HUDEP-2 (cell line): ENCODE measurements around the gene KAT7.

Experiments
- DNase-seq, 76 experiments: peaks; one replicate each; lab custom pipeline; 2025; ENCODE audit not compliant: unreplicated experiment in 76 of 76; lab: John Stamatoyannopoulos, UW

Gene KAT7

DNA sequence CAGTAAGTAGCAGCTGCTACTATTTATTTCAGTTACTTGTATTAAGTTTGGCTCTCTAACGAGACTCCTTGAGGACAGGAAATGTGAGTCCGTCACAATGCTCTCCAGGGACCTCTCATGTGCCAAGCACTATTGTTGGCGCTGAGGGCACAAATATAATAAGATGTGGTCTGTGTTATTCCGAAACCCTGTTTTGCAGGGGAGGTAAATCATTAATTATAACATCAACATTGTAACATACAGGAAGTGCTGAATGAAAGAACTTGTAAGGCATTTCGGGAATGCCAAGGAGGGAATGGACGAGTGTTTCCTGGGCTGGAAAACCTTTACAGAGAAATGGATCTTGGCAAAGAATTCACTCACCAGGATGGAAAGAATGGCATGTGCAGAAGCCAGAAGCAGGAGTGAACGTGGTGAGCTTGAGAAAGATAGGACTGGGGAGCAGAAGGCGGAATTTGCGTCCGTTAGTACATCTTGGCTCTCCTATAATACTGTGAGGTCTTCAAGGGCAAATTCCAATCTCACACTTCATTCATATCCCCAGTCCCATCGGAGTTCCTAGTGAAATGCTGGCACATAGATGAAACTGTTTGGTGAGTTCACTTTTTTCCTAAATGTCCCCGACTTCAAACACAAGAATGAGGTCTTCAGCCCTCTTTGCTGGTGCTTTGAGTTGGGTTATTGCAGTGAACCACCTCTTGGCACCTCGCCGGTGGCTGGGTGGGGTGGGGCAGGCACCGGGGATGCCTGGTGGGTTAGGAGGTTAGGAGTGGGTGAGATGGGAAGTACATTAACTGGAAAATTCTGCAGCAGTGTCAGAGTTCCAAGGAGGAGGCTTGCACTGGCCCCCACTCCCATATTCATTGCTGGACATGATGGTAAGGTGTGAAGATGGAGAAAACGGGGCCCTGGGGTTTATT lies 47.9 kb downstream of the KAT7 start:
- DNase-seq, result no peak

DNA sequence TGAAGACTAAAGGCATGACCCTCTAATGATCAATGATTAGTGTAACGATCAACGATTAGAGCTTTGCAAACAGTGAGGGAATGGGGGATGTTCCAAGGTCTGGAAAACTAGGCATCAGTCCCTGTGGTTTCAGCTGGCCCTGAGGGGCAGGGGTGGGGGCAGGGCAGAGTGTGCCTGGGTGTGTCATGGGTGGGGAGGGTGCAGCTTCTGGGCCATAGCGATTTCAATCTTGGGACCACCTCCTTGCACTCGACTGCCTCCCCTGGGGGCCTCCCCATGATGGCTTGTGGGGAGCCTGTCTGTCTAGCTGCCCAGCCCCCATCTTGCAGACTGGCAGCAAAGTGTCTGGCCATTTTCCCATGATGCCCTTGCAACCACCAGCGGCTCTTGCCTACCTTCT lies 51.0 kb downstream of the KAT7 start:
- peak in 4 of 76 experiments; percentile 10 to 27 (median 17) for DNase-seq

DNA sequence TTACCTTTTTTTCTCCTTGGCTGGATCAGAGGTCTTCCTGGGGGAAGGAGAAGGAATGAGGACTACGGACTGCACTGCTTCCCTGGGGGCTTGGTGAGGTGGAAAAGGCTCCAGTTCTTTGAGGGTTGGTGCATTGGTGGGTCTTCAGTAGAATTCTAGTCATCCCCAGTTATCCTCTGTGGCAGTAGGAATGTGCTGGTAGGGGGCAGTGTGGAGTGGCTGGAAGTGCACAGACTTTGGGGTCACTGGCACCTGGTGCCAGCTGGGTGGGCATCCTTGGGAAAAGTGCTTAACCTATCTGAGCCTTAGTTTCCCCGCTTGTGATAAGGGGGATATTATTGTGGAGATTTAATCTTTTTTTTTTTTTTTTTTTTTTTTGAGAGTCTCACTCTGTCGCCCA lies 53.1 kb downstream of the KAT7 start:
- DNase-seq, result no peak

DNA sequence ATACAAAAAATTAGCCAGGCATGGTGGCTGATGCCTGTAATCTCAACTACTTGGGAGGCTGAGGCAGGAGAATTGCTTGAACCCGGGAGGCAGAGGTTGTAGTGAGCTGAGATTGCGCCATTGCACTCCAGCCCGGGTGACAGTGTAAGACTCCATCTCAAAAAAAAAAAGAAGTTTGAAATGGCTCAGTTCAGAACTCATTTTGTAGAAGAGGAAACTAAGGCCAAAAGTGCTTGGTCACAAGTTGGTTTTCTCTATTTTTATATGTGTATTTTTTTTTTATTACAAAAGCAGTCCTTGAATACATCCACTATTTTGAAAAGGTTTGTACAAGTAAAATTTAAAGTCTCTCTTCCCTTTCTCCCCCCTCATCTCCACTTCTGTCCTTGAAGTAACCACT lies 53.9 kb downstream of the KAT7 start:
- no peak for DNase-seq

DNA sequence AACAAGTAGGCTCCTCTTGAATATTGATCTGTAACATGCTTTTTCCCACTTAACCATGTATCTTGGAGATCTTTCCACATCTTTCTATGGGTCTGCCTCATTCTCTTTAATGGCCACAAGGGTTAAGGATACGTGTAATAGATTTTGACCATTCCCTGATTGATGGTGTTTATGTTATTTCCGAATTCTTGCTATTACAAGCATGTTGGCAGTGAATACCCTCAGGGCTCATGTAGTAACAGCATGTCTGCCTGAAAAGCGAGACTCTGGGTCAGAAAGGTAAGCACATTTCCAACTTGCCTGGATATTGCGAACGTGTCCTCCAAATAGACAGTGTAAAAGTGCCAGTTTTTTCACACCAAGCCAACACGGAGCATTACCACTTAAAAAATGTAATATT lies 54.4 kb downstream of the KAT7 start:
- DNase-seq, result no peak

DNA sequence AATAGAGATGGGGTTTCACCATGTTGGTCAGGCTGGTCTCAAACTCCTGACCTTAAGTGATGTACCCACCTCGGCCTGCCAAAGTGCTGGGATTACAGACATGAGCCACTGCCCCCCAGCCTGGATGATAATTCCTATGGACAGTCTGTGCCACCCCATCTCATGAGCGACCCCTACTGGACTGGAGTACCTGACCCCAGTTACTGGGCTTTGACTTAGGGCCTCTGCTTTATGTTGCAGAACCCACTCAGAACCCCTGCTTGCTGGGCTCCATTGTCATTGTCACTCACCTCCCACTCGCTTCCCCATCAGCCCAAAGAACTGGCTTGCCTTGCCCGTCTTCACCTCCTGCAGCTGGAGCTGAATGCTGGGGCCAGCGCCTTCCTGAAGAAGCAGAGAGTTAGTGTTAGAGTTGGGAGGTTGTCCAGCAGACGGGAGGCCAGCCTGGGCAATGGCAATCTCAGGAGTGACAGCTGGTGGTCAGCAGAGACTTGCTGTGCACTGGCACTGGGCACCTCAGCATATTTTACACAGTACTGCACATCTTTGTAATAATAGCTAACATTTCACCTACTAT lies 55.4 kb downstream of the KAT7 start:
- peak in 44 of 76 experiments; percentile 3 to 65 (median 32) for DNase-seq

DNA sequence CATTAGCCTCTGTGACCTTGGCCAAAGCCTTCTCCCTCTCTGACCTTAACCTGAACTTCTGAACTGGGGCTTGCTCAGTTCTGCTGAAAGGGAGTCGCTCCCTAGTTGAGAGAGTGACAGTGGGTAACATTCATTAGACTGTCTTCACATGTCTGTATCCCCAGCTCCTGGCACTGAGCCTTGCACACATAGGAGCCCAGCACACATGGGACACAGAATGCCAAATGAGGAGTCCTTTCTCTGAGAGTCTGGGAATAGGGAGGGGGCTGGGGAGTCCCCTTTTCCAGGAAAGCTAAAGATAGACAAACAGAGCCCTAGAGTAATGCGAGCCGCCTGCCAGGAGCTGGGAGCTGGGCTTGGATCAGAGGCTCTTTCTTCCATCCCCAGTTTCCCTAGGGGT lies 56.8 kb downstream of the KAT7 start:
- no peak for DNase-seq

DNA sequence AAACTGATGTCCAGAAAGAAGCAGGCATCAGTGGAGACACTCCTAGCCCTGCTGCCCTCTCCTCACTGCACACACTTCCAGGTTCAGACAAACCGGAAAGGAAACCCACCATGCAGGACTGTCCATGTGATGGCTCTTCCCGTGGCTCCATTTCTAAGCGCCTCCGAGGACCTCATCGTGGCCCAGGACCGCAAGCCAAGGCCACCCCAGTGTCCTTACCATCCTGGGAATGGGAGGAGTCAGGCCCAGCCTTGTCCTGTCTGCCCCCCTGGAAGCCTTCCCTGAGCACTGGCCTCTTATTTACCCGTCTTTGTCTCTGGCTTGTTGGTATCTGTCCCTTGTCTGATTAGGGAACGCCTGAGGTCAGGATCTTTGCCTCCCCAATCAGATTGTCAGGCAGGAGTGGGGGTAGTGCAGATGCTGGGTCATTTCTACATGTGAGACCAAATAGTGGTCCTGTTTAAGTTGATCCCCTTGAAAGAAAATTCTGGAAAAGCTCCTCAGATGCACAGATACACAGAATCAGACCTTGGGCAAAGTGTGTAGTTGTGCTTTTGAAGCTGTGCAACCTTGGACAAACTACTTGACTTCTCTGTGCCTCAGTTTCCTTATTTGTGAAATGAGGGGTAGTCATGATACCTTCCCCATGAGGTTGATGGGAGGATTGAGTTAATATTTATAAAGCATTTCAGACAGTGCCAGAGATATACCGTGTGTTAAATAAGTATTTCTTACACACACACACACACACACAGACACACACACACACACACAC lies 58.6 kb downstream of the KAT7 start:
- peak in 1 of 76 experiments; percentile 12 for DNase-seq

DNA sequence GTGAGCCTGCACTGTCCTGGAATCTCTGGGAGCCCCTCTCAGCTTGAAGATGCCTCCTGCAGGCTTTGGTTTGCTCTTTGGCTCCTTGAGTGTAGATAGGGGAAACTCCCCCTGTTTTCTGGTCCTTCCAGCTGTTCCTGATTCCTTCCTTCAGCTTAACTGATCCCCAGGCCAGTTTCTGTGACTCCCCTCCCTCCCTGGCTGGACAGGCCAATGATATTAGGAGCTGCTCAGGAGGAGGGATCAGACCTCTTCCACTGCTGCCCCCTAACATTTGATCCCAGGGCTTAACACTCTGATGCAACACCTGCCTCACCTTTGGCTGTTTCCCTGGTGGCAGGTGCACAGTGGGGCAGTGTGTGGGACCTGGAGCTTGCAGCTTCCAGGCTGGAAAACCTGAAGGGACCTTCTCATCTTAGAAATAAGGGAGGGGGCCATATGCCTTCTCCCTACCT lies 59.6 kb downstream of the KAT7 start, which contains the start of gene TAC4:
TSS of gene TAC4 (minus strand) at position 51 of the 455 bp plus-strand sequence. CDS start 52 bp downstream, outside the sequence.
- DNase-seq, result no peak

DNA sequence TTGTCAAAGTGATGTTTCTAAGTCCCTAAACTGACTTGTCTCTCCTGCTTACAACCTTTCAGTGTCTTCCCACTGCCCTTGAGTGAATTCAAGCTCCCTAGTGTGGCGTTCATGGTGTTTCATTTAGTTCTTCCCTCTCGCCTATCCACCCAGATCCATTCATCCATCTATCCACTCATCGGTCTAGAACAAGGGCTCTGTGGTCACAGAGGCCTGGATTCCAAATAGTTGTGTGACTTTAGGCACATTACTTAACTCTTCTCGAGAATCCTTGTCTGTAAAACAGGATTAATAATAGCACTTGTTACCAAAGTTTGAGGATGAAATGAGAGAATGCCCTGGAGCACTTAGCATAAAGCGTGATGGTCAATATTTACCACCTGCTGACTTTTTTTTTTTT lies 60.3 kb downstream of the KAT7 start:
- no peak for DNase-seq

DNA sequence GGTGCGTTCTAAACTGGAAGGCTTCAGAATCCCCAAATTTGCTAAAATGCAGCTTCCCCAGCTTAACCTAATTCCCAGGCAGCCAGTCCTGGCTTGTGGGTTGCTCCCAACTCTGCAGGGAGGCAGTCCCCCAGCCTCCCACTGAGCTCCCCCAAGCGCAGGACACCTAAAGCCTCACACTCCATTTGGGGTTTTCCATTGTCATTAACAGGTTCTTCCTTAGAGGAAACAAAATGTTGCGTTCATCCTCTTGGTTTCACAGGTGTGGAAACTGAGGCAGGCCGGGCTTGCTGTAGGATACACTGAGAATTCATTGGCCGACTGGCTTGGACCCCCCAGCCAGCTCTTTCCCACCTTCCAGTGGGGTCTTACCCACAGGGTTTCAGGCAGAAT lies 61.7 kb downstream of the KAT7 start:
- DNase-seq, result no peak

DNA sequence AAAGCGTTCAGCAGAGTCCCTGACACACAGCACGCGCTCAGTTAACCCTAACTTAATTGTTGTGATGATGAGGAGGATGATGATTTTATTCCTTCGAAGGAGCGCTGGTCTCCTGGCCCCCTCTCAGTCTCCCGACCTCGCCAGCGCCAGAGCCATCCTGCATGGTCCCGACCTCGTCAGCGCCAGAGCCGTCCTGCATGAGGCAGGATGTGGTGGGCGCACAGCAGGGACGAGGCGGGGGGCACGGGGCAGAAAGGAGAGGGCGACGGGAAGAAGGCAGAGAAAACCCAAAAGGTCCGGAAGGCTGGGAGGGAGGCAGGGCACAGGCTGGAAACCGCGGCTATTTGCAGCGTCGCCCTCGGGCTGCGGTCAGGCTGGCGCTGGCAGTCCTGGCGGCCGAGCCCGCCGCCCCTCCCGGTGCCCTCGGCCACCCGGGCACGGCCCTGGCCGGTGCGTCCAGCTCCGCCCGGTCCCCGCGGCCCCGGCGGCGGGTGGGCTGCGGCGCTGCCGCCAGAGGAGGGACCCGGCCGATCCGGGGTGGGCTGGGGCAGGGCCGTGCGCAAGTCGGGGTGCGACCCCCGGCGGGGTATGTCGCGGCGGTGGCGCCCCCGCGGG lies 62.4 kb downstream of the KAT7 start:
- no peak for DNase-seq

DNA sequence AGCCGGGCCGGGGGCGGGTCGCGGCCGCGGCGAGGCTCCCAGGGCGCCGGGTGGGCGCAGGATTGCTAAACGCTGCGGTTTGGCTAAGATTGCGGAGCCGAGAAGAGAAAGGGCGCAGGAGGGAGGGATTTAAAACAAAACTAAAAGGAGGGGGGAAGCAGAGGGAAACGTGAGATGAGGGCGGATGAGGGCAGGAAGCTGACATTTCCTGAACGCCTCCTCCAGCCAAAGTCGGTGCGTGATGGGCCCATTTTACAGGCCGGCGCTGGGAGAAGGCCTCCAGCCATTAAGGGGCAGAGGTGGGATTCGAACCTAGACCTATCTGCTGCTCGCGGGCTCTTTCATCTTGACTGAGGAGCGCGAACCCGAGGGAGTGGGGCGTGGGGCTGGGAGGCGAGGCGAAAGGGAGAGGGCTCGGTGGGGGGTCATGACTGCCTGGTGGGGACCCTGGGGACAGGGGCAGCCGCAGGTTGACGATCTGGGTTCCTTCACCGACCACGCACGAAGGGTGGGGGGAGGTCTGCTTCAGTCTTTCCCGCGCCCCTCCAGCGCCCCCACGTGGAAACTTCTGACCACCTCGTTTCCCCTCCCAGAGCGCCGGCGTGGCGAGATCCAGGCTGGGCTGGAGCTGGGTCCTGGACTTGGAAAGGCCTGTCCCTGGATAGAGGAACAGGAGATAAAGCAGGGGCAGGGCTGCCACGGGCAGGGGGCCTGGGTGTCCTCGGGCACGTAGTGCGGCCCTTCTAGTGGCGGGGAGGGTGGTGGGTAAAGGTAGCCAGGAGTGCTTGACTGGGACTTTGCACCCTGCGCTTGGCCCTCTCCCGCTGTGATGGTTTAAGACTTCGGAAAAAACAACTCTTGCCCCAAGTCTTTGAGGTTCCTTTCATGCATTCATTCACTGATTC lies 63.2 kb downstream of the KAT7 start:
- DNase-seq, result peak in 54 of 76 experiments; percentile 6 to 82 (median 34)

DNA sequence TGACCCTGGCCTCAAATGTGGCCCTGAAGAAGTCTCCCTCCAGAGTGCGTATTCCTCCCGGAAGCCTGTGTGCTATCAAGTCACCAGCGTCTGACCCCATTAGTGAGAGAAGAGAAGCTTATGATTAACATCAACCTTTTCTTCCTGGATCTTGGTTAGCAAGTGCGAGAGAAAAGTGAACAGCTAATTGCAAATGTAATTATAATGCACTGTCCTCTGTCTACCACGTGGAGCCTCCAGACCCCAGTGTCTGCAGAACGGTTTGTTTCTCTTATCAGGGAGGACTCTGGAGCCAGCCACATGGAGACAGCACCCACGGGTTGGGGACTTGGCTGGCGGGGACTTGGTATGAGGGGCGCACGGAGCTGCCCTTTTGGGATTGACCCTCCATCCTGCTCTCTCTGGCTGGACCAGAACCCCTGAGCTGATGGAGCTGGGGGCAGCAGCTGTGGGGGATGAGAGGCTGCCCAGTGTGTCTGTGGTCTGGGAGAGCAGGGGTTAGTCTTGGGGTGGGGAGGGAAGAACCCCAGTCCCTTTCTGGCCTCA lies 65.1 kb downstream of the KAT7 start:
- no peak for DNase-seq

DNA sequence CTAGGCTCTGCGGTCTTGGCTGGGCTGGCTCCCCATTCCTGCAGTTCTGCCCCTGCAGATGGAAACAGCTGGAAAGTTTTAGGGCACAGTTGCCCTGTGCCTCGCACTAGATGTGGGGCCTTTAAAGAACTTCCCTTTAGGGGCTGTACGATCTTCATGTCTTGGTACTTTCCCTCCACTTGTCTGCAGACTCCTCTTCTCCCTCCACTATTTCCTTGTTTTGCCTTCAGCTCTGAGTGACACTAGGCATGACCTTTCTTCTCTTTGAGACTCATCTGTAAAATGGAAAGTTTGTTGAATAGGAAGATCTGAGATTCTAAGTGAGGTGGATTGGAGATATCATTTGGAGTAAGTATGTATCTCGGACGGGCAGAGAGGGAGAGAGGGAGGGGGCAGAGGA lies 65.6 kb downstream of the KAT7 start:
- no peak for DNase-seq

DNA sequence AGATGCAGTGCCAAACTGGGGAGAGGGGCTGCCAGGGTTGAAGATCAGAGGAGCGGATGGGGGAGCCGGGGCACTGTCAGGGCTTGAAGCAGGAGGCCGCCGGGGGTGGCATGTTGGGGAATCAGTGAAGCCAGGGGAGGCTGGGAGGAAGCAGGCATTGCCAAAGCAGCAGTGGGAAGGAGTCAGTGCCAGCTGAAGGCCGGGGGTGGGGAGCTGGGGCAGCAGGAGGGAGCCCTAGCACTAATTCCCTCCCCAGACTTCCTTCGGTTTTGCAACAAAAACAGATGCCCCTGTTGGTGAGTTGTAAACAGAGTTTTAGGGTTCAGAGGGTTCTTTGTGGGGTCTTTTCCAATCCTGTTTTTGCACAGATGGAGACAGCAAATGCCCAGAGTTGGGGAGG lies 70.3 kb downstream of the KAT7 start:
- DNase-seq, result no peak

DNA sequence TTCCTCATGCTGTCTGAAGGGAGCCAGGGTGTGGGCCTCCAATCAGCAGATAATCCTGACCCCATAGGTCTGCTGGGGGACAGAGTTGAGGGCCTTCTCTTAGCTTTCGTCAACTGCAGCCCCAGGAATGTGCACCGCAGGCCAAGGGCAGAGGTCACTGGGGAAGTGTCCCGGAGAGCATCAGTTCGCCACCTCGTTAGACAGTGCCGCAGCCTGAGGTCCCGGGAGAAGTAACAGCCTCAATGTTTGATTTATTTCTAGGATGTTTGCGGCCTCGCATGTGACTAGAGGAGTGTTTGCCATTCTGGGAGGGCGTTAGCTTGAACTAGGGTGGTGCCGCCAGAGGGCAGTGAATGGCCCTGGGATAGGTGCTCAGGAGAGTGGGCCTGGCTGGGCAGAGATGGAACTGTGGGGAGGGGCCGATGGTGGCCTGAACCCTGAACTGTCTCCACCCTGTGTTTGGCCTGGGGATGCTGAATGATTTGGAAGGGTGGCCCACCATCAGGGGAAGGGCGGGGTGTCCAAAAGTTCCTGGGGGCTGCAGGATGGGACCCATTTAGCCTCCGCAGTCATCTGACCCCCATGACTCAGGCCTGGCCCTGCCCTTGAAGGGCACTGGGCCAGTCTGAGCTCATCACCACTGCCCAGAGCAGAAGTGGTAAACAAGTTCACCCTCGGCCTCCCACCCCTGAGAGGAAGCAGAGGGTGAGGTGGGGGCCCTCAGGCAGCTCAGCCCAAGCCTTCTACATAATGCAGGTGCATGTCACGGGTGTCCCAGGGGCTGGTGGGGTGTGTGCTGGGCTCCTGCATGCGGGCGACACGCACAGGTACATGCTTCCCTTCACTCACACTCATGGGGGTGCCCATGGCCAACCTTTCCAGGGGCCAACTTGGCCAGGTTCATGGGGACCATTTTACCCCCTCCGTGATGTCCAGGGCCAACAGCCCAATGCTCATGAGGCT lies 71.8 kb downstream of the KAT7 start:
- DNase-seq, result no peak

DNA sequence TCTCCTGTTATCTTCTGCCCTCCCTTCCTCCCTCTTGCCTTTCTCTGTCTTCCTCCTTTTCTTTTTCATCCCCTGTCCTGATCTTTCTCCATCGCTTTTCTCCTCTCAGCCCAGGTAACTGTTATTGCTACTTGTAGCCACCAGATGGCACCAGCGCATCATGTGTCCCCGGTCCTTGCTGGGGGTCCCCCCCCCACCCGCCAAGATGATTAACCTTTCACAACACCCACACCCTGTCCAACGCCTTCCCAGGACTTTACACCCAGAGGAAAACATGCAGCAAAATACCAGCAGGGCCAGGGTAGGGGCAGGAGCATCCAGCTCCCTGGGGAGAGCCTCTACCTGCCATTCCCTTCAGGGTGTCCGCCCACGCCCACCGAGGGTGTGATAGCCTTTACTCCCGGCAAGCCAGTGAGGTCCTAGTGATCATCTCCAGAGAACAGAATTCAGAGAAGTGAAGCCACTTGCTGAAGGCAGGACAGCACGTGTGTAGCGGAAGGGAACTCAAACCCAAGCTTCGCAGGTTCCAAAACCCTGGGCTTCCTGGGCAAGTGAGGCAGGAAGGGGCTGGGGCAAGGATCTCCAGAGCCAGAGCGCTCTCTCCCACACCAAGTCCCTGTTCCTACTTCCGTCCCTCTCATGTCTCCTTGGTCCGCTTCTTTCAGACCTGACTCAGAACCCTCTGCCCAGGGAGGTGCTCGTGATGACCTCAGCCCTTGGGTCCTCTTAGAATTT lies 72.8 kb downstream of the KAT7 start:
- peak in 28 of 76 experiments; percentile 4 to 52 (median 25) for DNase-seq
